GM19455 (cell line): ENCODE data around the gene JARID2.

Experiments used
- ATAC-seq: cut with Tn5 transposase; IDR thresholded peaks from one replicate; pipeline ENCODE4 v1.9.1; 2021; ENCODE audit not compliant: unreplicated experiment

The JARID2 gene

DNA sequence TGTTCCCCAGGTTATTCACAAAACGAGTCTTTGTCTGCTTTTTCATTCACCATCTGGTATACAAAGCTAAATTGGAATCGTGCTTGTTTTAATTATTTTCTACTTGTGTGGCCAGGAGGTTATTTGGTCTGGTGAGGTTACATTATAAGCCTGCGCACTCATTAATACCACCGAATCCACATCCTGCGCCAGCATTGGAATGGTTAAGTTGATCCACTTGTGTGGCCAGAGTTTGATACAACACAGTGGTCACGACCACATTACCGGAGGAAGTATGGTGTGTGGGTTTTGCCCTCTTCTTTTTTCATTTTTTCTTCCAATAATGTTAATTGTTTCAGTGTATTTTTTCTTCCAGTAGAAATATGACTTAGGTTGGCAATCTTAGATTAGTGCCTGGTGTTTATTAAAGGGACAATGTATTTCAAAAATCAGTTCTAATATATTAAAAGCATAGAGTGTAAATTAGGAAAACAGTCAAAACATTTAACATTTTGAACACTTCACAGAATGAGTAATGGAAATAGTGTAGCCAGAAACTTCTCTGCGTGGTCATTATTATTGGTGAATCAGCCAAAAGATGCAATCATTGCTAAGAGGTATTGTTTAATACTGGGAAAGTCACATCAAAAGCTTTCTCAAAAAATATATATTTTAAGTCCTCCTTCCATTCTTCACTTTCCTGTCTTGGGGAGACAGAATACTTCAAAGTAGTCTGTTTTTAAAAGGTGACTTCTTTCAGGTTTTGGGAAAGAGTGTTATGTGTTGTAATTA lies 84.5 kb downstream of the JARID2 start:
- no peak for ATAC-seq

DNA sequence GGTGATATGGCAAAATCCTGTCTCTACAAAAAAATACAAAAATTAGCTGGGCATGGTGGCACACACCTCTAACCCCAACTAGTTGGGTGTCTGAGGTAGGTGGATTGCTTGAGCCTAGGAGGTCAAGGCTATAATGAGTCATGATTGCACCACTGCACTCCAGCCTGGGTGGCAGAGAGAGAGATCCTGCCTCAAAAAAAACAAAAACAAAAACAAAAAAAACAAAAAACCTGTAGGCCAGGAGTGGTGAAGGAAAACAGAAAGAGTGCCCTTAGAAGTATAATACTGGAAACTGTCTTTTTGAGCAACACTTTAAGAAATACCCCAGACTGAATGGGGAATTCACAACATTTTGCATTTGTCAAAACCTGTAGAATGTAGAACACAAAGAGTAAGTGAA lies 85.3 kb downstream of the JARID2 start:
- ATAC-seq: no peak

GRCh38 chr6:15331629-15332251 lies 85.9 kb downstream of the JARID2 start:
- no peak for ATAC-seq

- ATAC-seq: no peak
These were observed 86.6 kb downstream of the JARID2 start for GRCh38 chr6:15332446-15332845.

DNA sequence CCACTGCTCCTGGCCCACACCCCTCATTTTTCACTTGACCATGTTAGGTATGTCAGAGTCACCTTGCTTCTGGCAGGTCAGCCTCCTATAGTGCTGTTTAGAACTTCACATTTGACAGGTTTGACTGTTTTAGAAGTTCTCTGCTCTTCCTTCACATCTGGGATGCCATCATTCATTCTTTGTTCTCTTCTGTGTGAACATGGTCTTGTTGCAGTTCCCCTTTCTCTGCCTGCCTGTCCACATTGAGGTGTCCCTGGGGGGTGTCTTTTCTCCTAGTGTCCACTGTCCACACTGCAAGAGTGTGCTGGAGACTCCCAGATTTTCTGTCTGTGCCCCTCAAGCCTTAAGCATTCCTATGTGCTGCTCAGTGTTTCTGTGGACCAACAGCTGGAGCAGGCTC lies 89.5 kb downstream of the JARID2 start:
- no peak for ATAC-seq

DNA sequence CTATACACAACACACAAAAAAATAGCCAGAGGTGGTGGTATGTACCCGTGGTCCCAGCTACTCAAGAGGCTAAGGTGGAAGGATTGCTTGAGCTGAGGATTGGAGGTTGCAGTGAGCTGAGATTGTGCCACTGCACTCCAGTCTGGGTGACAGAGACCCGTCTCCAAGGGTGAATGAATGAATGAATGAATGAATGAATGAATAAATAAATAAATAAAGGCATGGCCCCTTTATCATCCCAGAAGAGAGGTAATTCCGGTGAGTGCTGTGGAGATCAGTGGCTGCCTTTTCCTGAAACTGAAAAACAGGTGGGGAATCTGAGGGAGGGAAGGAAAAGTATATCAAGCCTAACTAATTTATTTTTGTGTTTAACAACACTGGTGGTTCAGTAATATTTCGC lies 90.0 kb downstream of the JARID2 start:
- ATAC-seq: no peak

DNA sequence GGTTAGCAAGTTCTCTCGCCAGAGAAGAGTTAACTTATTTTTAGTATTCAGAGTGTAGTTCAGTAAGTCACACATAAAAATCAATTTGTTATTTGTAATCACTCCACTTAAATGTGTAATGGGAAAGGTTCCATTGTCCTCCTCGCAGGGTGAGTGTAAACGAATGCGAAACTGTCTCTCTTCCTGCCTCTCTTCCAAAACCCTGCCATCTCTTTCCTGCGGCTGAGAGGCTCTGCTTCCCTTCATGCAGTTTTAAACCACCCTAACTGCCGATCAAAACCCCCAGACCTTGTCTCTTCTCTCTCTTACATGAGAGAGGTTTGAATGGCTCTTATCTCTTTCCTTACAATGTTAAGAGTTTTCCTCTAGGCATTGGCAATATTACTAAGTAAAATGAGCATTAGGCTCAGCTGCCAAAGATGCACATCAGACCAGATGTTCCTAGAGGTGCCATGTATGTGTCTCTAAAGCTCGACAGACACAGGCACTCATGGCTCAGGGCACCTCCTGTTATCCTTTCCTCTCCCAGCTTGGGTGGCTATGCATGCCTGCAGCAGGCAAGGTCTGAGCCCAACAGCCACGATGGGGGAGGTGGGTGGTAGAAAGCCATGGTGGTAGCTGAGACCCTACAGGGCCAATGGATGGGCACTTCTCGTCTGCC lies 91.2 kb downstream of the JARID2 start:
- no peak for ATAC-seq

- ATAC-seq: no peak
These were observed 91.7 kb downstream of the JARID2 start for GRCh38 chr6:15337582-15337981.

- no peak for ATAC-seq
These were observed 92.6 kb downstream of the JARID2 start for GRCh38 chr6:15338476-15338875.

GRCh38 chr6:15339081-15339480 lies 93.2 kb downstream of the JARID2 start:
- ATAC-seq: no peak

DNA sequence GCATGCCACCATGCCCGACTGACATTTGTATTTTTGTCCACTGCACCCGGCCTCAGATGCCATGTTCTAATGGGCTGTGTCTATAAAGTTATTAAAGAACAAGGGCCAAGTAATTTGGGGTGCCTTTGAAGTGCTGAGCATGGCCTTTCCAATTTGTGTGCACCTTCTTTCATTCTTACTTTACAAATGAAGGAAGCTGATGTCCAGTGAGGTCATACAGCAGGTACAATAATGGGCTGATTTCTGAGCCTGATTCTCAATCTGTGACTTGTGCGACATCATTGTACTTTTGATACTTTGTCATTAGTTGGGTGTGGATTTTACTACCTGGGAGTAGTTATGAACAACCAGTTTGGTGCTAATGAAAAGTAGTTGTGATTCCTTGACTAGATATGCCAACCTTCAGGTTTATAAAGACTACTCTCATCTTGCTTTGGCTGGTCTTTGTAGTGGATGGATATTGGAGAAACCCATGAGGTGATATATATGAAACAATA lies 94.3 kb downstream of the JARID2 start:
- ATAC-seq: no peak

DNA sequence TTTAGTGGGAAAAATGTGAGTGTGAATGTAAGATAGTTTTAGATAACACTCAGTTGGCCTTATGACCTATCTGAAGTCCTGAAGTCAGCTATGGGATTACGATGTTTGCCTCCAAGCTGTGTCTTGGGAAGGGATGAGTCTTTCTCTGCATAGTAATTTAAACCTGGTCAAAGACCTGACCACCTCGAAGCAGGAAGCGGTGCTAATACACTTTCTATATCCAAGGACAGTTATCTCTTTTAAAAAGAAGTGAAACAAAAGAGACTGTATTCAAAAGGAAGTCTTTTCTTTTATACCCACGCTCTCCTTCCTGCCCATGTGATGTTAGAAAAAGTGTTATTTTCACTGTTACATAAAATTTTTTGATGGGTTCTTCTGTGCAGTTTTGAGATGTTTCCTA lies 94.9 kb downstream of the JARID2 start:
- no peak for ATAC-seq

DNA sequence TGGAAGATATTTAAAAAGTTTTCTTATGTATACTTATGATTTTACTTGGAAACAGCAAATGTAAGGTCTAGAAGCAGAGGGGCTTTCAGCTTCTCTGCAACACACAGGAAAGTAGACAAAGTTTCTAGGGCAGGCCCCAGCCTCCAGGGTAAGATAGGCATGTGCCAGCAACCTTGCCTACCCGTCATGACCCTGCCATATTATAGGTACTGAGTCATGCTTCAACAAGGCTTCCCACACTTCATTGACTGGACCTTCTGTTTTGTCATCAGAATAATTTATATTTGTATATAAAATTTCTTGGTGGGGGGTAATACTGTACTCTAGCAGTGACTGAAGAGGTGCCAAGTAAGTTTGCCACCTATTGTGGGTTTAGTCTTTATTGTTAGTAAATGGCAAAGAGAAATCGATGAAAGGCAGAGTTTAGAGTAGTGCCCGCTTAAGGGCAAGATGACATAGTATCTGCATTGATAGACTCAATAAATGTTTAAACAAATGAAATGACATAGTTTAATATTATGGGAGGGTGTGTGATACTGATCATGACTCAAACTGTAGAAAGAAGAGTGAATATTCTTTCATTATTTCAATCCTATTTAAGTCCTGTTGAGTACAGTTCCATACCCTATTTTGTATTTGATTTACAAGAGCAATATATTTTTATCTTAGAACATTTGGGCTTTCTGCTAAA lies 95.6 kb downstream of the JARID2 start:
- ATAC-seq: no peak

DNA sequence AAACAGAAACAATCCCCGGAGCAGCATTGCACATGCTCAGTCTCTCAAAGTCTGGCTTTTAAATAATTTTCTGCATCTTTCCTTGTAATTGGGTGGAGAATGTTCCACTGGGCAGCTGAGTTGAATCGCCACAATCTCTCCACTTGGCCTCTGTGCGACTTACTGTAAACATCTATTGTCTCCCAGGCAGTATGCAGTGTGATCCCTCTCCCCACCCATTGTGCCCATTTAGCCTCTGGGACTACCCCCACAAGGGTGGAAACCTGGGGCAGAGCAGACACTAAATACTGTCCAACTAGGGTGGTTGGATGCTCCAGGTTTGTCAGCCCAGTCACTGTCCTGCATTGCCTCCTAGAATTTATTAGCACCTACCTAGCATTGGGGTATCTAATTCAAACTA lies 96.2 kb downstream of the JARID2 start:
- no peak for ATAC-seq

- ATAC-seq: no peak
These were observed 97.8 kb downstream of the JARID2 start for GRCh38 chr6:15343490-15344191.

DNA sequence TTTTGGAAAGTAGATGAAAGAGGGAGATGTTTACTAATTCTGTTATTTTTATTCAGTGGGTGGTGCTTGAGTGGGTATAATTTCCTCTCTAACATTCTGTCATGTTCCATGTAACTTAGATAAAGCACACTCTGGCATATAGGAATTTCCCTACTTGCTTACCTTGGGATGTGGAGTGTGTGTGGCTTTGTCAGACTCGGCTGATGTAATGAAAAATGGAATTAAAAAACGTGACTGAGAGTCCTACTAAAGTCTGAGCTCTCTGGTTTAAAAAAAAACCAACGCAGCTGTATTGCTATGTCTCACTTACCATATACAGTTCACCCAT lies 98.3 kb downstream of the JARID2 start:
- ATAC-seq: no peak

DNA sequence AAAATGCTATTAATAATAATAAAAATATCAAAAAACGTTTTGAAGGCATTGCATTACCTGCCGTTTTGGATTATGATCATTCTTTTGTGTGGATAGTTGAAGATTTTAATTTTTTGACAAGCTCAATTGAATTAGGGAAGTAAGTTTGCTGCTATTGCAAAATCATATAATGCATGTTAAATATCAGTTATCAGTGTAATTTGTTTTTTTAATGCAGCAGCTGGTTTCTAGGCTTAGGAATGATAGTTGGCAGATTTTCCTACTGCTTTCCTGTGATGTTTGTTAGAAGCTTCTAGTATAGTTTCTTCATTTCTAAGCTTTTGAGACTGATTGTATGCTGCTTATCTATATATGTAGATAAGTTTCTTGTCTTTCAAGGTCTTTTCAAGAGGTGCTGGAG lies 99.0 kb downstream of the JARID2 start:
- no peak for ATAC-seq

DNA sequence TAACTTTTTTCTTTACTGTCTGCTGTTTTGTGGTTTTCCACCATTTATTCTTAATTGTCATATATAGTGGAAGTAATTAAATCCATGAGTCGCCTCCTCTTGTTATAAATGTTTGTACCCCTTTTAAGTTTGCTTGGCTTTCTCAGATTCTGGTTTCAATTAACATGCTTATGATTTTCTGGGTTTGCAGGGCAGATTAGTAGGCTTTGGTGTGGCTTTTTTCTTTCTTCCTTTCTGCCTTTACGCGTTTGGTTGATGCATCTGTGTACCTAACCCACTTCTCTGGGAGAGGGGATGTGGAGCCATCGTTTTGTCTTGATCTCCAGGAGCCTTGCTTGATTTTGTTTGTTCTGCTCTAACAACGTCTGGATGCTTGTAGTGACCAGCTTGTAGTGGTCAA lies 100.4 kb downstream of the JARID2 start:
- ATAC-seq: no peak

GRCh38 chr6:15348528-15348927 lies 102.7 kb downstream of the JARID2 start:
- no peak for ATAC-seq

DNA sequence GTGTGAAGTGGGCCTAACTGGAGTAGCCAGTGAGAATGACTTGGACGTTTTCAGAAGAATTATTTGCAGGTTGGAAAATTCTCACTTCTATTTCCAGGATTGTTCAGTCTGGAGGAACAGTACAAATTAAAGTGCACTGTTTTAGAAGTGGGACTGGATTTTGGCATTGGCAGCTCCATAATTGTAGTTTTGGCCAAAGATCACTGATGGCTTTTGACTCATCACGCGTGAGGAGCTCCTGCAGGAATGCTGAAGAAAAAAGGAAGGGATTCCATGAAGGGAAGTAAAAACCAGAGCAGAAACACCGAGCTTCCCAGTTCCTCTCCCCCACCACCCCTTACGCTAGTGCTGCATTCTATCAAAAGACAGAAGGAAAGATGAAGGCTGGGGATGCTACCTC lies 103.5 kb downstream of the JARID2 start:
- ATAC-seq: no peak
